Measurements from ENCODE around the gene NOM1.
"Not testable (repeated sequence)": the region's sequence is repeated elsewhere in the genome, so short reads cannot be mapped to it uniquely, and the experiment has no call there.

Gene NOM1

DNA sequence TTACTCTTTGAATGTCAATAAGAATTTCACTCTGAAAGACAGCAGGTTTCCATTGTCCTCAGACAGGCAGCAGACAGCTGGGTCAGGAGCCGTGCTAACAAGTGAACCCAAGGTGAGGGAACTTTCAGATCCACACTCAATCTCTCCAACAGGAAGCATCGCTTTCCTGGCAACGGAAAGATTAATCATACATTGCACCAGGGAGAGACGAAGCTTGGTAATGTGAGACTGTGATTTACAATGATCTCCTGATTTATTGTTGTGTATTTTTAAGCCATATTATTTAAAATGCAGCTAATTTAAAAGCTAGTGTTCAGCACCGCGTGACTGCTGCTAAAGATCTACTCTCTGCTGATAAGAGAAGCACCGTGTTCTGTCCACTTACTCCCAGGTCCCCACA lies 17.5 kb upstream of the NOM1 start:
- H3K4me3 ChIP-seq (ENCODE audit: low read length), result no peak overlapping the region
- no peak for DNase-seq (ENCODE audit: low read depth)
- TF ChIP-seq, protein P1, sequence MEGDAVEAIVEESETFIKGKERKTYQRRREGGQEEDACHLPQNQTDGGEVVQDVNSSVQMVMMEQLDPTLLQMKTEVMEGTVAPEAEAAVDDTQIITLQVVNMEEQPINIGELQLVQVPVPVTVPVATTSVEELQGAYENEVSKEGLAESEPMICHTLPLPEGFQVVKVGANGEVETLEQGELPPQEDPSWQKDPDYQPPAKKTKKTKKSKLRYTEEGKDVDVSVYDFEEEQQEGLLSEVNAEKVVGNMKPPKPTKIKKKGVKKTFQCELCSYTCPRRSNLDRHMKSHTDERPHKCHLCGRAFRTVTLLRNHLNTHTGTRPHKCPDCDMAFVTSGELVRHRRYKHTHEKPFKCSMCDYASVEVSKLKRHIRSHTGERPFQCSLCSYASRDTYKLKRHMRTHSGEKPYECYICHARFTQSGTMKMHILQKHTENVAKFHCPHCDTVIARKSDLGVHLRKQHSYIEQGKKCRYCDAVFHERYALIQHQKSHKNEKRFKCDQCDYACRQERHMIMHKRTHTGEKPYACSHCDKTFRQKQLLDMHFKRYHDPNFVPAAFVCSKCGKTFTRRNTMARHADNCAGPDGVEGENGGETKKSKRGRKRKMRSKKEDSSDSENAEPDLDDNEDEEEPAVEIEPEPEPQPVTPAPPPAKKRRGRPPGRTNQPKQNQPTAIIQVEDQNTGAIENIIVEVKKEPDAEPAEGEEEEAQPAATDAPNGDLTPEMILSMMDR (conservative IDR thresholded peaks at IDR 0.05; ENCODE audit: low read length), result no peak

DNA sequence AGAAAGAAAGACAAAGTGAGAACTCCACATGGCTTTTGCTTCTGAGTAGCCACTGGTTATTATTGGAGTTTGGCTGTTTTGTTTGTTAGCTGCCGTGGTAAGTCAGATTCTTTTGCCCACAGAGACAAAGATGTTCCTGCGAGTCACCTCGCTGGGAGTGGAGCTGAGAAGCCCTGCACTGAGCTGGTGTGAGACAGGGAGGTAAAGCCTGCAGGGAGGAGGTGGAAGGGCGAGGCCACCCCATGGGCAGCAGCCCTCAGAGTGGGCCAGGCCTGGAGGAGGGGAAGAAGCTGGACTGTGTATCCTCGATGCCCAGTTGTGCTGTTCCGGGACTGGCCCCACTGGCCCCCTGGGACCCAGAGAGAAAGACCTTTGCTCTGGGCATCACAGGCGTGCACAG lies 14.3 kb upstream of the NOM1 start:
- no peak overlapping the region for H3K4me3 ChIP-seq (ENCODE audit: low read length)
- TF ChIP-seq, protein P1 (conservative IDR thresholded peaks at IDR 0.05; ENCODE audit: low read length), result no peak
- peak; percentile 12 for DNase-seq (ENCODE audit: low read depth)

DNA sequence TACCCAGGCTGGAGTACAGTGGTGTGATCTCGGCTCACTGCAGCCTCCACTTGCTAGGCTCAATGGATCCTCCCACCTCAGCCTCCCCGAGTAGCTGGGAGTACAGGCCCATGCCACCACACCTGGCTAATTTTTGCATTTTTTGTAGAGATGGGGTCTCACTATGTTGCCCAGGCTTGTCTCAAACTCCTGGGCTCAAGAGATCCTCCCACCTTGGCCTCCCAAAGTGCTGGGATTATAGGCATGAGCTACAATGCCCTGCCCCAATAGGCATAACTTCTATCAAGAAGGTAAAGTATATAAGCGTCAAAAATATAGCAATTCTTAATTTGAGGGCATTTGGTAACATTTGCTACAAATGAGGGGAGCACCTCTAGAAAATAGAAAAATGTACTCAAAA lies 12.7 kb upstream of the NOM1 start:
- H3K4me3 ChIP-seq (ENCODE audit: low read length); DNase-seq (ENCODE audit: low read depth): not testable (repeated sequence)

DNA sequence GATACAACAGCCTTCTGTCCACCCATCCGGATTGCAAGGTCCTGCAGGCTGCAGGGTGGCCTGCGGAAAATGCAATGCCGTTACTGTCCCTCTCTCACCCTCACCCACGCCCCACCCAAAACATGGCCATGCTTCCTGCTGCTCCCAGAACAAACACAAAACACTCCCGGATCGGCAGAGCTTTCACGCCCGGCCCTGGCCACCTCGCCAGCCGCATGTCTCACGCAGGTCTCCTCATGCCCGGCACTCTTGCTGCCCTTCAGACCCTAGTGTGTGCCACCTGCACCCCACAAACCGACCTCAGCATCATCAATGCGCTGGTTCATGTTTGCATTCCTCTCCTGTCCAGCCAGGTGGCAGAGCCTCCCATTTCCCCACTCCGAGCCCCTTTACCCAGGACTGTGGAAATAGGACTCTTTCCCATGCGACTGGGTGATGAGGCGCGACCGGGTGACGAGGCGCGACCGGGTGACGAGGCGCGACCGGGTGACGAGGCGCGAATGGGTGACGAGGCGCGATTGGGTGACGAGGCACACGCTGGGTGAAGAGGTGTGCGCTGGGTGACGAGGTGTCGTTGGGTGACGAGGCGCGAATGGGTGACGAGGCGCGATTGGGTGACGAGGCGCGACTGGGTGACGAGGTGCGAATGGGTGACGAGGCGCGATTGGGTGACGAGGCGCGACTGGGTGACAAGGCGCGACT lies 8.9 kb upstream of the NOM1 start:
- TF ChIP-seq, protein P1 (conservative IDR thresholded peaks at IDR 0.05; ENCODE audit: low read length), result no peak
- no peak overlapping the region for H3K4me3 ChIP-seq (ENCODE audit: low read length)
- no peak for DNase-seq (ENCODE audit: low read depth)

DNA sequence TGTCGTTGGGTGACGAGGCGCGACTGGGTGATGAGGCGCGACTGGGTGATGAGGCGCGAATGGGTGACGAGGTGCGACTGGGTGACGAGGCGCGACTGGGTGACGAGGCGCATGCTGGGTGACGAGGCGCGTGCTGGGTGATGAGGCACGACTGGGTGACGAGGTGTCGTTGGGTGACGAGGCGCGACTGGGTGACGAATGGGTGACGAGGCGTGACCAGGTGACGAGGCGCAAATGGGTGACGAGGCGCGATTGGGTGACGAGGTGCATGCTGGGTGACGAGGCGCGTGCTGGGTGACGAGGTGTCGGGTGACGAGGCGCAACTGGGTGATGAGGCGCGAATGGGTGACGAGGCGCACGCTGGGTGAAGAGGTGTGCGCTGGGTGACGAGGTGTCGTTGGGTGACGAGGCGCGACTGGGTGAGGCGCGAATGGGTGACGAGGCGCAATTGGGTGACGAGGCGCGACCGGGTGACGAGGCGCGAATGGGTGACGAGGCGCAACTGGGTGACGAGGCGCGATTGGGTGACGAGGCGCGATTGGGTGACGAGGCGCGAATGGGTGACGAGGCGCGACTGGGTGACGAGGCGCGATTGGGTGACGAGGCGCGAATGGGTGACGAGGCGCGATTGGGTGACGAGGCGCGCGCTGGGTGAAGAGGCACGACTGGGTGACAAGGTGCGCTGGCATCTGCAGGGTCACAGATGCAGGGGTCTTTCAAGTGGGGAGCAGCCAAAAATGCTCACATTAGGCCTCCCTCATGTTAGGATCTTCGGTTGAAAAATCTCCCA lies 7.9 kb upstream of the NOM1 start:
- DNase-seq (ENCODE audit: low read depth), result no peak
- TF ChIP-seq, protein P1 (conservative IDR thresholded peaks at IDR 0.05; ENCODE audit: low read length), result no peak
- no peak overlapping the region for H3K4me3 ChIP-seq (ENCODE audit: low read length)

DNA sequence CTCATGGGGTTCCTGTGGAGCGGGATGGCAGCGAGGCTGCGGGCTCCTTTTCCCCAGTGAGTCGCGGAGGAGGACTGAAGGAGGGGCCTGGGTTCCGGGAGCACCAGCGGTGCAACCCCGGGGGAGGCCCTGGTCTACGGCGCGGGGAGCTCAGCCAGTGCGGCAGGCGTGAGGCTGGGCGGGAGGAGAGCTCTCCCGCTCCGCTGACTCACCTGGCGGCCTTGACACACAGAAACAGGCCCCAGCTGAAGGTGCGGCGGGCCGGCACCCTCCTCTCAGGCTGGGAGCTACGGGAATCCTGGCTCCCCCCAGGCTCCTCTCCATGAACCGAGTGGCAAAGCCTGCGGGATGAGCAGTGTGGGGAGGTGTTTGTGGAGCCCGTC lies 6.8 kb upstream of the NOM1 start:
- no peak for DNase-seq (ENCODE audit: low read depth)
- TF ChIP-seq, protein P1 (conservative IDR thresholded peaks at IDR 0.05; ENCODE audit: low read length), result no peak
- H3K4me3 ChIP-seq (ENCODE audit: low read length), result no peak overlapping the region

DNA sequence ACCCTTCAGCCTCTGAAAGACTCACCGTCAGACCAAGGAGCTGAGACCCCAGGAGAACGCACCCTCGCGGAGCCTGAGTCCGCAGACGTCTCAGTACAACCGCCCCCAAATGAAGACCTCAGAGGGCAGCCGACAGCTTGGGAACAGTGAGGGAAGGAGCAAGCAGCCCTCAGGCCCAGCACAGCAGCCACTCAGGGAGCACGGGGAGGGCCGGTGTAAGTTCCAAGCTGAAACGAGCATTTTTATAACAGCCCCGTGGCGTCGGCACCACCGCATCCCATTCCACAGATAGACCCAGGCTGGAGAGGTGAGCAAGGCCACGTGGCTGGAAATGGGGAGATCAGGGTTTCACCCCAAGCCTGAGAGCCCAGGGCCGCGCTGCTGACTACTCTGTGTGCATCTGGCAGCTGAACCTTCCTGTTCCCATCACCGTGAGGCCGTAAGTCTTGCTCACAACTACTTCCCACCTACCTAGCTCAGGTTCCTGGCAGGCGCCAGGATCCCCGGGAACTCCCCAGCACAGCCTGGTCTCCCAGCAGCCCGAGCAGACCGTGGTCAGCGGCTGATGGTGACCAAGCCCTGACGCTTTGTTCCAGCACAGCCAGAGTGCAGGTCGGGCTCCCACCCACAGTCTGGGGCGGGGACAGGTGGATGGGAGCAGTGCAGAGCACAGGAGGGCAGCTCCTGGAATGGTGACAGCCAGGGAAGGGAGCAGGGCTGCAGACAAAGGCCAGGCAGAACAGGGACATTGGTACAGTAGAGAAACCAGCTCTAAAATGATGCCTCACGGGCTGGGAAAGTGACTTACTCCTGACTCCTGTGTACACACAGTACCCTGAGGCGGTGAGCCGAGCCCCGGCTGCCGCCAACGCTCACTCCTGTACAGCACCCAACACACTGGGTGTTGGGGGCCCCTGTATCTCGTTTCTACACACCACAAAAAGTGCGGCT lies 6.1 kb upstream of the NOM1 start:
- H3K4me3 ChIP-seq (ENCODE audit: low read length), result no peak overlapping the region
- TF ChIP-seq, protein P1 (conservative IDR thresholded peaks at IDR 0.05; ENCODE audit: low read length), result no peak
- no peak for DNase-seq (ENCODE audit: low read depth)

Data from AG10803 (cell line).